B cell (primary cell): ENCODE results near the gene HERPUD1. TPM values are rescaled to one million over a fixed set of nuclear protein-coding genes. Genes with fewer than 3 reads are reported as not detected.

Experiments used
- ATAC-seq: fragments of 200-7000 bp; cut with Tn5 transposase; one replicate; pipeline ENCODE4 v1.10.0; 2021; ENCODE audit warnings: low read depth, mild to moderate bottlenecking, moderate number of reproducible peaks, moderate library complexity
- CTCF ChIA-PET: fragments of 350-600 bp; sonication (Branson Sonifier 250); formaldehyde crosslinking; loops from one replicate; lab custom pipeline; 2021; ENCODE audit warnings: antibody characterized with exemption, inconsistent platforms; lab: Charles Lee
- POLR2A ChIA-PET: fragments of 350-600 bp; sonication (Branson Sonifier 250); formaldehyde crosslinking; loops from one replicate; lab custom pipeline; 2021; ENCODE audit warnings: antibody characterized with exemption; lab: Charles Lee
- DNase-seq: peaks from one replicate; pipeline ENCODE4 v3.0.0; 2013
- H2AFZ ChIP-seq: 2 replicates; pipeline ENCODE4 v1.6.1; 2012; ENCODE audit warnings: mild to moderate bottlenecking, low read depth, low read length; ENCODE audit not compliant: insufficient read depth, poor library complexity, severe bottlenecking
- H3K27ac ChIP-seq, 2 donors: 1 replicate in 1 of 2; 2 replicates in 1 of 2; pipeline ENCODE4 v1.5.1; 2012 to 2013; ENCODE audit warnings: low read length in 2 of 2, mild to moderate bottlenecking in 2 of 2, moderate library complexity in 1 of 2
- H3K27me3 ChIP-seq, 4 experiments: fragments of 200-600 bp in 1 of 4; sonication (generic) in 1 of 4; replicated peaks in 1 of 4; 1 replicate in 2 of 4; 2 replicates in 2 of 4; pipeline versions ENCODE4 v1.6.1 to v1.7.0; 2013 to 2016; ENCODE audit warnings: low read length in 3 of 4, mild to moderate bottlenecking in 2 of 4, mixed read lengths in 1 of 4, moderate library complexity in 1 of 4; ENCODE audit not compliant: insufficient read depth in 4 of 4, control insufficient read depth in 3 of 4; ENCODE audit errors: control extremely low read depth in 1 of 4
- H3K36me3 ChIP-seq, 2 experiments: replicated peaks in 1 of 2; 1 replicate in 1 of 2; 2 replicates in 1 of 2; pipeline versions ENCODE4 v1.6.1 to v1.7.1; 2013; ENCODE audit warnings: low read length in 1 of 2; ENCODE audit not compliant: insufficient read depth in 2 of 2, control insufficient read depth in 1 of 2; ENCODE audit errors: control extremely low read depth in 1 of 2, extremely low read depth in 1 of 2
- H3K4me1 ChIP-seq, 2 donors: fragments of 200-600 bp in 1 of 2; sonication (generic) in 1 of 2; 1 replicate in 1 of 2; 2 replicates in 1 of 2; pipeline versions ENCODE4 v1.5.1 to v1.6.1; 2013 to 2017; ENCODE audit warnings: low read length in 2 of 2; ENCODE audit not compliant: control insufficient read depth in 2 of 2, insufficient read depth in 2 of 2
- H3K4me2 ChIP-seq: replicated peaks from 2 replicates; pipeline ENCODE3; 2012; ENCODE audit warnings: mild to moderate bottlenecking, low read depth, low read length; ENCODE audit not compliant: poor library complexity, severe bottlenecking
- H3K4me3 ChIP-seq, 5 experiments: fragments of 200-600 bp in 1 of 5; sonication (generic) in 1 of 5; 1 replicate in 3 of 5; 2 replicates in 2 of 5; pipeline versions ENCODE4 v1.5.1 to v1.7.0; 2011 to 2016; ENCODE audit warnings: low read length in 4 of 5, mild to moderate bottlenecking in 4 of 5, low read depth in 2 of 5, control low read depth in 1 of 5, moderate library complexity in 1 of 5; ENCODE audit not compliant: insufficient read depth in 1 of 5; ENCODE audit errors: control extremely low read depth in 1 of 5, extremely low read depth in 1 of 5
- H3K79me2 ChIP-seq: fragments of 200-600 bp; sonication (generic); one replicate; pipeline ENCODE4 v1.6.0; 2016; ENCODE audit warnings: low read length; ENCODE audit not compliant: control insufficient read depth, insufficient read depth
- H3K9ac ChIP-seq: fragments of 200-600 bp; sonication (generic); 2 replicates; pipeline ENCODE4 v1.6.1; 2017; ENCODE audit warnings: mild to moderate bottlenecking, low read length, moderate library complexity
- H3K9me3 ChIP-seq, 3 donors: one replicate each; pipeline versions ENCODE4 v1.6.1 to v1.7.1; 2013; ENCODE audit warnings: low read length in 2 of 3; ENCODE audit not compliant: control insufficient read depth in 2 of 3, insufficient read depth in 1 of 3; ENCODE audit errors: control extremely low read depth in 1 of 3
- H4K20me1 ChIP-seq: 2 replicates; pipeline ENCODE4 v1.6.0; 2012; ENCODE audit warnings: mild to moderate bottlenecking, low read length; ENCODE audit not compliant: insufficient read depth, control insufficient read depth, poor library complexity, severe bottlenecking
- H3K27ac Mint-ChIP-seq: one replicate; pipeline ENCODE4 v1.8.0; 2021; ENCODE audit warnings: mixed read lengths
- H3K27me3 Mint-ChIP-seq: one replicate; pipeline ENCODE4 v1.8.0; 2021; ENCODE audit warnings: mixed read lengths
- H3K4me1 Mint-ChIP-seq: one replicate; pipeline ENCODE4 v1.8.0; 2021; ENCODE audit warnings: mixed read lengths
- H3K4me3 Mint-ChIP-seq: one replicate; pipeline ENCODE4 v1.8.0; 2021; ENCODE audit warnings: mixed read lengths
- H3K9me3 Mint-ChIP-seq: one replicate; pipeline ENCODE4 v1.8.0; 2022; ENCODE audit warnings: mixed read lengths; ENCODE audit not compliant: insufficient read depth
- EZH2 ChIP-seq: IDR thresholded peaks from 2 replicates; pipeline ENCODE4 v1.6.1; 2012; ENCODE audit warnings: borderline replicate concordance, low read depth, mild to moderate bottlenecking, moderate library complexity, low read length; ENCODE audit not compliant: insufficient read depth, poor library complexity, severe bottlenecking
- WGBS: methylation state at CpG from one replicate; pipeline ENCODE4 v1.1.5; 2013; ENCODE audit warnings: missing lambda C conversion rate; ENCODE audit not compliant: insufficient coverage; 5-methylcytosine and 5-hydroxymethylcytosine counted together
- intact Hi-C: fragments of 100-400 bp; cut with micrococcal nuclease; formaldehyde crosslinking; loops from one replicate; pipeline ENCODE4 v1.10.0; 2022
- polyA plus RNA-seq: library from polyadenylated mRNA; depleted of rRNA; stranded (reverse); fragments of >200 nt; gene quantifications from 2 replicates; pipeline ENCODE4 v1.2.3, GENCODE V29; 2012
- total RNA-seq, 2 donors: library from RNA; stranded (reverse); fragments of 120-200 nt in 1 of 2; gene quantifications; 1 replicate in 1 of 2; 2 replicates in 1 of 2; pipeline versions ENCODE4 v1.2.3 to v1.2.4, GENCODE V29; 2013 to 2022
- TF ChIP-seq, protein P1 (sequence below): fragments of 200-600 bp; IDR thresholded peaks from one replicate; pipeline ENCODE4 v1.8.0; 2022; ENCODE audit warnings: antibody characterized with exemption, mild to moderate bottlenecking

The HERPUD1 gene
- total and polyA plus RNA-seq, 2 donors (not counting 1 experiment from before 2014, with no cell fraction given): 273 to 1,041 TPM

DNA sequence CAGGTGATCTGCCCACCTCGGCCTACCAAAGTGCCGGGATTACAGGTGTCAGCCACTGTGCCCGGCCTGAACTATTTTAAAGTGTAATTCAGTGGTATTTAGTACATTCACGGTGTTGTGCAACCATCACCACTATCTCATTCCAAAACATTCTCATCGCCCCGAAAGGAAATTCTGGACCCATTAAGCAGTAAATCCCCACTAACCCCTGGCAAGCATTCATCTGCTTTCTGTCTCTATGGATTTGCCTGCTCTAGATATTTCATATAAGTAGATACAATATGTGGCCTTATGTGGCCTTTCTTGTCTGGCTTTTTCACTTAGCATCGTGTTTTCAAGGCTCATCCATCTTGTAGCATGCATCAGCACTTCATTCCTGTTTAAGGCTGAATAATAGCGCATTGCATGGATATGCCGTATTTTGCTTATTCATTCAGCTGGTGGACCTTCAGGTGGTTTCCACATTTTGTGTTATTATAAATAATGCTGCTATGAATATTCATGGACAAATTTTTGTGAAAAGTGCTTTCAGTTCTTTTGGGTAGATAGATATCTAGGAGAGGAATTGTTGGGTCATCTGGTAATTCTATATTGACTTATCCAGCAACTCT lies 8.4 kb upstream of the HERPUD1 start:
- no peak overlapping the region for H3K9ac ChIP-seq
- no peaks in the 10 kb centered on the region for H3K79me2 ChIP-seq
- H3K4me3 ChIP-seq: no peak overlapping the region
- DNase-seq (no peak), ATAC-seq (no peak)
- H3K4me3 Mint-ChIP-seq: no peak overlapping the region
- no peak overlapping the region for H3K4me2 ChIP-seq
- H3K9me3 Mint-ChIP-seq: peaks cover 3% of the 10 kb centered on the region
- no peak overlapping the region for H2AFZ ChIP-seq
- TF ChIP-seq, protein P1, sequence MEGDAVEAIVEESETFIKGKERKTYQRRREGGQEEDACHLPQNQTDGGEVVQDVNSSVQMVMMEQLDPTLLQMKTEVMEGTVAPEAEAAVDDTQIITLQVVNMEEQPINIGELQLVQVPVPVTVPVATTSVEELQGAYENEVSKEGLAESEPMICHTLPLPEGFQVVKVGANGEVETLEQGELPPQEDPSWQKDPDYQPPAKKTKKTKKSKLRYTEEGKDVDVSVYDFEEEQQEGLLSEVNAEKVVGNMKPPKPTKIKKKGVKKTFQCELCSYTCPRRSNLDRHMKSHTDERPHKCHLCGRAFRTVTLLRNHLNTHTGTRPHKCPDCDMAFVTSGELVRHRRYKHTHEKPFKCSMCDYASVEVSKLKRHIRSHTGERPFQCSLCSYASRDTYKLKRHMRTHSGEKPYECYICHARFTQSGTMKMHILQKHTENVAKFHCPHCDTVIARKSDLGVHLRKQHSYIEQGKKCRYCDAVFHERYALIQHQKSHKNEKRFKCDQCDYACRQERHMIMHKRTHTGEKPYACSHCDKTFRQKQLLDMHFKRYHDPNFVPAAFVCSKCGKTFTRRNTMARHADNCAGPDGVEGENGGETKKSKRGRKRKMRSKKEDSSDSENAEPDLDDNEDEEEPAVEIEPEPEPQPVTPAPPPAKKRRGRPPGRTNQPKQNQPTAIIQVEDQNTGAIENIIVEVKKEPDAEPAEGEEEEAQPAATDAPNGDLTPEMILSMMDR: no peak
- TF ChIP-seq EZH2: no peak
- no peaks in the 10 kb centered on the region for H3K27me3 Mint-ChIP-seq
- H3K27ac Mint-ChIP-seq: no peak overlapping the region
- intact Hi-C loops: no loop called here
- no peak overlapping the region for H3K27ac ChIP-seq
- no peaks in the 10 kb centered on the region for H3K36me3 ChIP-seq
- WGBS: 79% methylated on average over 3 of the region's 9 CpGs
- ChIA-PET POLR2A (interaction anchor here (0.8 kb wide), 1 partner anchor 10 kb away, joined by 3 read pairs; no protein-coding TSS in a partner anchor), CTCF (interaction anchor here (1.9 kb wide), 1 partner anchor 12 kb away, joined by 6 read pairs; no protein-coding TSS in a partner anchor)
- H3K27me3 ChIP-seq: no peaks in the 10 kb centered on the region
- peaks cover 35 to 48% of the 10 kb centered on the region in 2 donors for H3K4me1 ChIP-seq
- no peaks in the 10 kb centered on the region for H3K9me3 ChIP-seq
- H3K4me1 Mint-ChIP-seq: peaks cover 49% of the 10 kb centered on the region
- H4K20me1 ChIP-seq: no peaks in the 10 kb centered on the region

DNA sequence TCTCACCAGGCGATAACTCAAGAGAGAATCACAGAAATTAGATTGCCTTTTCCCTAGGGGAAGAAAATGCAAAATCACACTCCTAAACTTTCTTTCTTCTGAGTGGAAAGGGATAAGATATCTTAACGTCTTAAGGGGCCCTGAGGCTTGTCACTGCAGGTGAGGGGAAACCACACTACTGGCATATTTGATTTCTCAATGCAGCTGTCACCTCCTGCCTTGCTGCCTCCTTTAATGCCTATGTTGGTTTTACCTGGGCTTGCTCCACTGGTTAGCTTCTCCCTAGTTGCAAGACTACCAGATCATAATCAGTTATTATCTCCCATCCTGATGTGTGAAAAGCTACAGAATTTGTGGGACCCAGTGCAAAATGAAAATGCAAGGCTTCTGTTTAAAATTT lies 4.5 kb upstream of the HERPUD1 start:
- CTCF ChIA-PET: interaction anchor here (0.9 to 5.8 kb wide), 5 partner anchors 8 to 61 kb away, joined by 3 to 51 read pairs (median 4); no protein-coding TSS in a partner anchor
- intact Hi-C loops: no loop called here

More for the DNA sequence above, 4.5 kb upstream of the HERPUD1 start:
- no peak for DNase-seq
- ATAC-seq: no peak
- 80% methylated on average over 1 of the region's 2 CpGs for WGBS
- no peaks in the 10 kb centered on the region for H3K9me3 Mint-ChIP-seq
- Histone ChIP-seq H3K27me3 (no peaks in the 10 kb centered on the region), H3K79me2 (peaks cover 8% of the 10 kb centered on the region), H3K4me2 (no peak overlapping the region), H3K4me1 (peaks cover 29 to 41% of the 10 kb centered on the region in 2 donors), H3K9me3 (no peaks in the 10 kb centered on the region), H3K9ac (no peak overlapping the region), H3K4me3 (no peak overlapping the region), H3K36me3 (no peaks in the 10 kb centered on the region), H3K27ac (no peak overlapping the region), H4K20me1 (peaks cover 4% of the 10 kb centered on the region), H2AFZ (no peak overlapping the region)
- POLR2A ChIA-PET: interaction anchor here (0.7 to 7.7 kb wide), 4 partner anchors 9 to 75 kb away, joined by 3 to 108 read pairs (median 40); no protein-coding TSS in a partner anchor
- H3K4me1 Mint-ChIP-seq: peaks cover 38% of the 10 kb centered on the region
- no peak overlapping the region for H3K27ac Mint-ChIP-seq
- TF ChIP-seq, protein P1: no peak
- no peak for TF ChIP-seq EZH2
- no peak overlapping the region for H3K4me3 Mint-ChIP-seq
- H3K27me3 Mint-ChIP-seq: no peaks in the 10 kb centered on the region
